Activated CD8-positive, alpha-beta memory T cell treated with anti-CD3 and anti-CD28 coated beads for 48 hours (primary cell): Measurements from ENCODE around the gene RGPD3.
"Not testable (repeated sequence)": the region's sequence is repeated elsewhere in the genome, so short reads cannot be mapped to it uniquely, and the experiment has no call there.

ENCODE experiments used
- DNase-seq, 3 experiments: peaks; one replicate each; pipeline ENCODE4 v3.0.0-alpha.2; 2020; ENCODE audit warnings: low read depth in 2 of 3, low spot score in 2 of 3

Gene RGPD3

GRCh38 chr2:106486551-106487385, 18.6 kb upstream of the RGPD3 start, which contains the start of gene CD8B2:
TSS of gene CD8B2 (plus strand) at chr2:106487364. CDS start at chr2:106487427, 63 bp downstream.
- not testable (repeated sequence) for DNase-seq

- DNase-seq, result not testable (repeated sequence)
Observed at GRCh38 chr2:106479563-106479962, 11.3 kb upstream of the RGPD3 start.

GRCh38 chr2:106477647-106478046, 9.4 kb upstream of the RGPD3 start:
- not testable (repeated sequence) for DNase-seq

- not testable (repeated sequence) for DNase-seq
Observed at GRCh38 chr2:106470658-106471057, 2.4 kb upstream of the RGPD3 start.

GRCh38 chr2:106467516-106467915, 697 bp downstream of the RGPD3 start:
- DNase-seq, result not testable (repeated sequence)

- not testable (repeated sequence) for DNase-seq
Observed at GRCh38 chr2:106461882-106462281, 6.3 kb downstream of the RGPD3 start.

- not testable (repeated sequence) for DNase-seq
Observed at GRCh38 chr2:106390680-106391079, 77.5 kb downstream of the RGPD3 start.

- DNase-seq, result not testable (repeated sequence)
Observed at GRCh38 chr2:106388814-106389410, 79.3 kb downstream of the RGPD3 start.

- not testable (repeated sequence) for DNase-seq
Observed at GRCh38 chr2:106384548-106384947, 83.7 kb downstream of the RGPD3 start.

GRCh38 chr2:106381867-106382266, 86.3 kb downstream of the RGPD3 start:
- DNase-seq, result not testable (repeated sequence)

- not testable (repeated sequence) for DNase-seq
Observed at GRCh38 chr2:106379567-106379966, 88.6 kb downstream of the RGPD3 start.

GRCh38 chr2:106369182-106369581, 99.0 kb downstream of the RGPD3 start:
- DNase-seq, result not testable (repeated sequence)

GRCh38 chr2:106366204-106366885, 101.9 kb downstream of the RGPD3 start:
- DNase-seq, result no peak

GRCh38 chr2:106363791-106364190, 104.4 kb downstream of the RGPD3 start:
- no peak for DNase-seq

GRCh38 chr2:106362789-106363188, 105.4 kb downstream of the RGPD3 start:
- DNase-seq, result no peak

- no peak for DNase-seq
Observed at GRCh38 chr2:106359512-106359911, 108.7 kb downstream of the RGPD3 start.

GRCh38 chr2:106358521-106358920, 109.7 kb downstream of the RGPD3 start:
- no peak for DNase-seq

GRCh38 chr2:106358081-106358480, 110.1 kb downstream of the RGPD3 start:
- DNase-seq, result no peak

GRCh38 chr2:106356291-106356690, 111.9 kb downstream of the RGPD3 start:
- DNase-seq, result no peak

GRCh38 chr2:106353676-106354075, 114.5 kb downstream of the RGPD3 start:
- no peak for DNase-seq

GRCh38 chr2:106350980-106351379, 117.2 kb downstream of the RGPD3 start:
- DNase-seq, result no peak

- no peak for DNase-seq
Observed at GRCh38 chr2:106344302-106344701, 123.9 kb downstream of the RGPD3 start.
